HL-60 (cell line): ENCODE measurements around the gene VDAC2.
"Not testable (repeated sequence)": the region's sequence is repeated elsewhere in the genome, so short reads cannot be mapped to it uniquely, and the experiment has no call there.

ENCODE experiments used
- DNase-seq, 2 experiments: peaks; one replicate each; pipeline ENCODE4 v3.0.0-alpha.2; 2010 to 2020; ENCODE audit warnings: low read depth in 1 of 2, low spot score in 1 of 2
- H3K27ac ChIP-seq: fragments of 250-450 bp; sonication (Bioruptor Pico); replicated peaks from 2 replicates; pipeline ENCODE4 v1.5.1; 2020; ENCODE audit warnings: mild to moderate bottlenecking, moderate library complexity
- H3K27me3 ChIP-seq: fragments of 250-450 bp; sonication (Bioruptor Pico); 2 replicates; pipeline ENCODE4 v1.5.1; 2021; ENCODE audit warnings: mild to moderate bottlenecking, moderate library complexity; ENCODE audit not compliant: insufficient read depth, poor library complexity, severe bottlenecking
- H3K4me3 ChIP-seq: replicated peaks from 2 replicates; pipeline ENCODE4 v1.5.1; 2011; ENCODE audit warnings: mild to moderate bottlenecking, control low read depth, low read length; ENCODE audit not compliant: insufficient read depth
- GABPA ChIP-seq: IDR thresholded peaks from 2 replicates; pipeline ENCODE4 v1.6.1; 2012; ENCODE audit warnings: low read depth
- POLR2AphosphoS5 ChIP-seq: IDR thresholded peaks from 2 replicates; pipeline ENCODE4 v1.6.1; 2012; ENCODE audit warnings: low read depth
- SPI1 ChIP-seq: IDR thresholded peaks from 2 replicates; pipeline ENCODE4 v1.6.1; 2012; ENCODE audit warnings: low read depth, mild to moderate bottlenecking, borderline replicate concordance
- TF ChIP-seq, protein P1 (sequence below): IDR thresholded peaks from 2 replicates; pipeline ENCODE4 v1.6.1; 2012; ENCODE audit warnings: low read depth; ENCODE audit not compliant: insufficient replicate concordance
- TF ChIP-seq, protein P2 (sequence below): IDR thresholded peaks from one replicate; pipeline ENCODE4 v1.5.1; 2011; ENCODE audit warnings: low read length, control low read depth, inconsistent platforms; ENCODE audit not compliant: insufficient read depth

VDAC2 gene

DNA sequence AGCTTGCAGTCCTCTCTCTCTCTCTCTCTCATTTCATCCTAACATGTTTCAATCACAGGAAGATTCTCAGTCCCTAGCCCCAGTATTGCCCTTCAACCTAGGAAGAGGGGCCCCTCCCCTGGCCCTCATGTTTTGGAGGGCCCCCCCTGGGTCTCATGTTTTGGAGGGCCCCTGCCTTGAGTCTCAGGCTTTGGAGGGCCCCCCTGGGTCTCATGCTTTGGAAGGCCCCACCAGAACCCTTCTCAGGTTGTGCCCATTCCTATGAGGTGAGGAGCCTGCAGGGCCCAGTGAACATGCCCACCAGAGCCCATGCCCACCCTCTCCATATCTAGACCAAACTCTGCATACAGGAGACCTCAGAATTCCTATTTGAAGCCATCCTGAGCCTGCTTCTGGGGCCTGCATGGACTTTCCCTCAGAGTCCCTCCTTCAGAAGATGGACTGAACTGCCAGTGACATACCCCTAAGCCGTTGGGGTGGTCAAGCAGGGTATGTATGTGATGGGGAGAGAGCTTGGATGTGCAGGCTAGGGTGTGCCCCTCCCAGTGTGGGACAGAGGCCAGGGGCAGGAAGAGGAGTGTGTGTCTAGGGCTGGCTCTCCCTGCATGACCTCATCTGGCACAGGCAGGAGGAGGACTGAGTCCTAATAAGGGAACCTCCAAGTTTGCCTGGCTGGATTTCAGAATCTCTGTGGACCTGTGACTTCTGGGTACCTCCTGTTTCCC is 8.1 kb upstream of the VDAC2 start:
- no peak for DNase-seq
- no peaks in the 10 kb centered on the region for H3K27me3 ChIP-seq
- no peak overlapping the region for H3K4me3 ChIP-seq
- TF ChIP-seq SPI1 (no peak), POLR2AphosphoS5 (no peak), GABPA (no peak)
- TF ChIP-seq, protein P1, sequence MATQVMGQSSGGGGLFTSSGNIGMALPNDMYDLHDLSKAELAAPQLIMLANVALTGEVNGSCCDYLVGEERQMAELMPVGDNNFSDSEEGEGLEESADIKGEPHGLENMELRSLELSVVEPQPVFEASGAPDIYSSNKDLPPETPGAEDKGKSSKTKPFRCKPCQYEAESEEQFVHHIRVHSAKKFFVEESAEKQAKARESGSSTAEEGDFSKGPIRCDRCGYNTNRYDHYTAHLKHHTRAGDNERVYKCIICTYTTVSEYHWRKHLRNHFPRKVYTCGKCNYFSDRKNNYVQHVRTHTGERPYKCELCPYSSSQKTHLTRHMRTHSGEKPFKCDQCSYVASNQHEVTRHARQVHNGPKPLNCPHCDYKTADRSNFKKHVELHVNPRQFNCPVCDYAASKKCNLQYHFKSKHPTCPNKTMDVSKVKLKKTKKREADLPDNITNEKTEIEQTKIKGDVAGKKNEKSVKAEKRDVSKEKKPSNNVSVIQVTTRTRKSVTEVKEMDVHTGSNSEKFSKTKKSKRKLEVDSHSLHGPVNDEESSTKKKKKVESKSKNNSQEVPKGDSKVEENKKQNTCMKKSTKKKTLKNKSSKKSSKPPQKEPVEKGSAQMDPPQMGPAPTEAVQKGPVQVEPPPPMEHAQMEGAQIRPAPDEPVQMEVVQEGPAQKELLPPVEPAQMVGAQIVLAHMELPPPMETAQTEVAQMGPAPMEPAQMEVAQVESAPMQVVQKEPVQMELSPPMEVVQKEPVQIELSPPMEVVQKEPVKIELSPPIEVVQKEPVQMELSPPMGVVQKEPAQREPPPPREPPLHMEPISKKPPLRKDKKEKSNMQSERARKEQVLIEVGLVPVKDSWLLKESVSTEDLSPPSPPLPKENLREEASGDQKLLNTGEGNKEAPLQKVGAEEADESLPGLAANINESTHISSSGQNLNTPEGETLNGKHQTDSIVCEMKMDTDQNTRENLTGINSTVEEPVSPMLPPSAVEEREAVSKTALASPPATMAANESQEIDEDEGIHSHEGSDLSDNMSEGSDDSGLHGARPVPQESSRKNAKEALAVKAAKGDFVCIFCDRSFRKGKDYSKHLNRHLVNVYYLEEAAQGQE = no peak
- TF ChIP-seq, protein P2, sequence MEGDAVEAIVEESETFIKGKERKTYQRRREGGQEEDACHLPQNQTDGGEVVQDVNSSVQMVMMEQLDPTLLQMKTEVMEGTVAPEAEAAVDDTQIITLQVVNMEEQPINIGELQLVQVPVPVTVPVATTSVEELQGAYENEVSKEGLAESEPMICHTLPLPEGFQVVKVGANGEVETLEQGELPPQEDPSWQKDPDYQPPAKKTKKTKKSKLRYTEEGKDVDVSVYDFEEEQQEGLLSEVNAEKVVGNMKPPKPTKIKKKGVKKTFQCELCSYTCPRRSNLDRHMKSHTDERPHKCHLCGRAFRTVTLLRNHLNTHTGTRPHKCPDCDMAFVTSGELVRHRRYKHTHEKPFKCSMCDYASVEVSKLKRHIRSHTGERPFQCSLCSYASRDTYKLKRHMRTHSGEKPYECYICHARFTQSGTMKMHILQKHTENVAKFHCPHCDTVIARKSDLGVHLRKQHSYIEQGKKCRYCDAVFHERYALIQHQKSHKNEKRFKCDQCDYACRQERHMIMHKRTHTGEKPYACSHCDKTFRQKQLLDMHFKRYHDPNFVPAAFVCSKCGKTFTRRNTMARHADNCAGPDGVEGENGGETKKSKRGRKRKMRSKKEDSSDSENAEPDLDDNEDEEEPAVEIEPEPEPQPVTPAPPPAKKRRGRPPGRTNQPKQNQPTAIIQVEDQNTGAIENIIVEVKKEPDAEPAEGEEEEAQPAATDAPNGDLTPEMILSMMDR = no peak
- no peak overlapping the region for H3K27ac ChIP-seq

DNA sequence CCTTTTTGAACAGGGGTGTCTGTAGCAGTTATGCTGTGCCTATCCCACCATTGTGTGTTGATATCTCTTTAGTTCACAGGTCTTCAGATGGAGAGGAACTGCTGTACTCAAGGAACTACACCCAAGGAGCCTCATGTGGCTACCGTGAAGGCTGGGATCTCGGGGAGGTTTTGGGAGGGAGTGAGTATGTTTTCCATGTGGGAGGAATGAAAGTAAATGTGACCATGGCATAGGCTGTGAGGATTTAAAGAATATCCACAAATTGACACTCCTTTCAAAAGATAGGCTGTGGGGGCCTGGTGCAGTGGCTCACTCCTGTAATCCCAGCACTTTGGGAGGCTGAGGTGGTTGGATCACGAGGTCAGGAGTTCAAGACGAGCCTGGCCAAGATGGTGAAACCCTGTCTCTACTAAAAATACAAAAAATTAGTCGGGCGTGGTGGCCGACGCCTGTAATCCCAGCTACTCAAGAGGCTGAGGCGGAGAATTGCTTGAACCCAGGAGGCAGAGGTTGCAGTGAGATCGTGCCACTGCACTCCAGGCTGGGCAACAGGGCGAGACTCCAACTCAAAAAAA is 7.5 kb upstream of the VDAC2 start:
- not testable (repeated sequence) for H3K27ac ChIP-seq, H3K27me3 ChIP-seq, H3K4me3 ChIP-seq, DNase-seq

DNA sequence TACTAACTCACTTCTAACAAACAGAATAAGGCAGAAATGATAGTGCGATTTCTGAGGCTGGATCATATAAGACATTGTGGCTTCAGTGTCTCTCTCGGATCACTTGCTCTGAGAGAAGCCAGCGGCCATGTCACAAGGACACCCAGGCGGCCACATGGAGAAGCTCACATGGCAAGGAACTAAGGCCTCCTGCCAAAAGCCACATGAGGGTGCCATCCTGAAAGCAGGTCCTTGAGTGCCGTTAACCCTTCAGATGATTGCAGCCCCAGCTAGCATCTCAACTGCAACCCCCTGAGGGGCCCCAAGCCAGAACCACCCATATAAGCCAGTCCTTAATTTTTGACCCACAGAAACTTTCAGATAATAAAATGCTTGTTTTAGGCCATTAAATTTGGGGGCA is 6.9 kb upstream of the VDAC2 start:
- TF ChIP-seq, protein P1 = no peak
- TF ChIP-seq, protein P2 = no peak
- TF ChIP-seq POLR2AphosphoS5 = no peak
- TF ChIP-seq GABPA = no peak
- TF ChIP-seq SPI1 = no peak
- no peak overlapping the region for H3K4me3 ChIP-seq

DNA sequence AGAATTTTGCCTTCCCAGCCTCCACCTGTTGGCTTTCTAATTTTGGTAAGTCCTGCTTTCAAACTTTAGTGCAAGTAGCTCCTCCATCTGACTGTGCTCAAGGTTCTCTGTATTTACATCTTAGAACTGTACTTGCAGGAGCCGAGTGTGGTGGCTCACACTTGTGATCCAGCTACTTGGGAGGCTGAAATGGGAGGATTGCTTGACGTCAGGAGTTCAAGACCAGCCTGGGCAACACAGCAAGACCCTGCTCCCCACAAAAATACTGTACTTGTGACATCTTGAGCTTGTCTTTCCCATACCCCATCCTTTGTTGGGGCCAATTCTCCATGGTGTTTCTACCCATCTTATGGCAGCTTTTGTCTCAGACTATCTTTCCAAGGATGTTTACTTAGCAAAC is 4.7 kb upstream of the VDAC2 start:
- no peak overlapping the region for H3K27ac ChIP-seq
- TF ChIP-seq GABPA (no peak), SPI1 (no peak), POLR2AphosphoS5 (no peak)
- TF ChIP-seq, protein P2 = no peak
- TF ChIP-seq, protein P1 = no peak

More for the DNA sequence above, 6.9 kb upstream of the VDAC2 start:
- no peak for DNase-seq
- Histone ChIP-seq H3K27ac (no peak overlapping the region), H3K27me3 (no peaks in the 10 kb centered on the region)

DNA sequence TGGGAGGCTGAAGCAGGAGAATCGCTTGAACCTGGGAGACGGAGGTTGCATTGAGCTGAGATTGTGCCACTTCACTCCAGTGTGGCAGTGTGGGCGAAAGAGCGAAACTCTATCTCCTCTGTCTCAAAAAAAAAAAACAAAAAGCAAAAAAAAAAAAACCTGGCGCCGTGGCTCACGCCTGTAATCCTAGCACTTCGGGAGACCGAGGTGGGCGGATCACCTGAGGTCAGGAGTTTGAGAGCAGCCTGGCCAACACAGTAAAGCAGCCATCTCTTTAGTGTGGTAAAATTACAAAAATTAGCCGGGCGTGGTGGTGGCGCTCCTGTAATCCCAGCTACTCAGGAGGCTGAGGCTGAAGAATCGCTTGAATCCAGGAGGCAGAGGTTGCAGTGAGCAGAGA is 4.0 kb upstream of the VDAC2 start:
- H3K27ac ChIP-seq, DNase-seq, H3K4me3 ChIP-seq, H3K27me3 ChIP-seq: not testable (repeated sequence)

More for the DNA sequence above, 4.7 kb upstream of the VDAC2 start:
- Histone ChIP-seq H3K4me3 (no peak overlapping the region), H3K27me3 (no peaks in the 10 kb centered on the region)
- DNase-seq = no peak
